ENCODE data around the gene FBXL22. TPM values are rescaled to one million over a fixed set of nuclear protein-coding genes. Genes with fewer than 3 reads are reported as not detected.

FBXL22 gene
- total RNA-seq, 1 experiment from 2014 or later, result 0.17 TPM

DNA sequence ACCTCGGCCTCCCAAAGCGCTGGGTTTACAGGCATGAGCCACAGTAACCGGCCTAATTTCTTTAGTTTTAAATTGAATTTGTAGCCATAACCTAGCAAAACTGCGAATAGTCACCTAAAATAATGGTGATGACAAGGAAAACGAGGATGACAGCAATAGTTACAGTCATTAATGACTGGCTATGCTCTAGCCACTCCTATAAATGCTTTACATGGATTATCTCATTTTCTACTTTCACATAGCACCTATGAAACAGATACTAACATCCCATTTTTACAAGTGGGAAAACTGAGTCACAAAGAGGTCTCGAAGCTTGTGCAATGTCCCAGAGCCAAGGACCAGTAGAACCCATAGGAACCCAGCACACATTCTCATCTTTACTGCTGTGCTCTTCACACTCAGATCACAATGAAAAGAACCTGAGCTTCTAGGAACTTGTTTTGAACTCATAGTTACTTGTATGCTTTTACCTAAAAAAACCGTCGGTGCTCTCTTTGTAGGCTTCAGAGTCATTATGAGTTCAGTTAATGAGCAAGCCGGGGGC, 39.4 kb downstream of the FBXL22 start:
- H3K9me2 ChIP-seq (ENCODE audit: insufficient read depth), result no peaks in the 10 kb centered on the region
- no peaks in the 10 kb centered on the region for H4K20me1 ChIP-seq (ENCODE audit: insufficient read depth)
- H2AFZ ChIP-seq, result no peak overlapping the region
- peaks cover 6% of the 10 kb centered on the region; the same call in 1 of the 2 replicates for H3K36me3 ChIP-seq (ENCODE audit: low read depth)
- no peaks in the 10 kb centered on the region for H3K27me3 ChIP-seq (ENCODE audit: insufficient read depth, low read depth)
- H3K27ac ChIP-seq, result no peak overlapping the region
- POLR2A ChIA-PET (ENCODE audit: unreplicated experiment), result interaction anchor here (0.6 kb wide), 1 partner anchor 27 kb away, joined by 3 read pairs; no protein-coding TSS in a partner anchor
- TF ChIP-seq, protein P1, sequence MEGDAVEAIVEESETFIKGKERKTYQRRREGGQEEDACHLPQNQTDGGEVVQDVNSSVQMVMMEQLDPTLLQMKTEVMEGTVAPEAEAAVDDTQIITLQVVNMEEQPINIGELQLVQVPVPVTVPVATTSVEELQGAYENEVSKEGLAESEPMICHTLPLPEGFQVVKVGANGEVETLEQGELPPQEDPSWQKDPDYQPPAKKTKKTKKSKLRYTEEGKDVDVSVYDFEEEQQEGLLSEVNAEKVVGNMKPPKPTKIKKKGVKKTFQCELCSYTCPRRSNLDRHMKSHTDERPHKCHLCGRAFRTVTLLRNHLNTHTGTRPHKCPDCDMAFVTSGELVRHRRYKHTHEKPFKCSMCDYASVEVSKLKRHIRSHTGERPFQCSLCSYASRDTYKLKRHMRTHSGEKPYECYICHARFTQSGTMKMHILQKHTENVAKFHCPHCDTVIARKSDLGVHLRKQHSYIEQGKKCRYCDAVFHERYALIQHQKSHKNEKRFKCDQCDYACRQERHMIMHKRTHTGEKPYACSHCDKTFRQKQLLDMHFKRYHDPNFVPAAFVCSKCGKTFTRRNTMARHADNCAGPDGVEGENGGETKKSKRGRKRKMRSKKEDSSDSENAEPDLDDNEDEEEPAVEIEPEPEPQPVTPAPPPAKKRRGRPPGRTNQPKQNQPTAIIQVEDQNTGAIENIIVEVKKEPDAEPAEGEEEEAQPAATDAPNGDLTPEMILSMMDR (conservative IDR thresholded peaks at IDR 0.05), result no peak
- no peak overlapping the region for H3K4me2 ChIP-seq
- CTCF ChIA-PET, result no interaction called here
- no TSS peak for BruUV-seq (replicated peaks)
- no peak overlapping the region for H3K4me3 ChIP-seq
- intact Hi-C loops (cut with micrococcal nuclease; ENCODE audit: unreplicated experiment), result no loop called here
- no peaks in the 10 kb centered on the region for H3K79me2 ChIP-seq (ENCODE audit: low read depth)
- no peaks in the 10 kb centered on the region for H3F3A ChIP-seq (ENCODE audit: insufficient read depth, low read depth)
- DNase-seq, result no peak
- no peaks in the 10 kb centered on the region for H3K4me1 ChIP-seq (replicated peaks; ENCODE audit: insufficient read depth)
- no peaks in the 10 kb centered on the region for H3K9me3 ChIP-seq (ENCODE audit: insufficient read depth, low read depth)

DNA sequence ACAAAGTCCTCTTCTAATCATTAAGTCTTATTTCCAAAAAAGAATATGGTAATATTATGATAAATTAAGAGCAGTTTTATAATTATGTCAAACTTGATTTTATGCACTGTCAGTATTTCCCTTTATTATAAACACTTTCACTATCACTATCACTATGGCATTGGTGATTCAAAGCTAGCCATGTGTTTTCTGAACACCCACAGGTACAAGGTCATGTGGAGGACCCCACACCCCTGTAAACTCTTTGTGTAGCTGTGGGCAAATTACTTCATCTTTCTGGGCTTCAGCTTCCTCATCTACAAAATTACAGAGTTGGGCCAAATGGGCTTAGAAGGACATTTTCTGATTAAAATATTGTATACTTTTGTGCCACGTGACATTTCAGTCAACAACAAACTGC, 41.7 kb downstream of the FBXL22 start:
- no peaks in the 10 kb centered on the region for H3K27me3 ChIP-seq (ENCODE audit: insufficient read depth, low read depth)
- BruUV-seq (replicated peaks), result no TSS peak
- intact Hi-C loops (cut with micrococcal nuclease; ENCODE audit: unreplicated experiment), result no loop called here
- no peaks in the 10 kb centered on the region for H4K20me1 ChIP-seq (ENCODE audit: insufficient read depth)
- POLR2A ChIA-PET (ENCODE audit: unreplicated experiment), result interaction anchor here (0.6 kb wide), 1 partner anchor 1162 kb away, joined by 3 read pairs; no protein-coding TSS in a partner anchor
- H3K4me1 ChIP-seq (replicated peaks; ENCODE audit: insufficient read depth), result no peaks in the 10 kb centered on the region
- H3F3A ChIP-seq (ENCODE audit: insufficient read depth, low read depth), result no peaks in the 10 kb centered on the region
- H3K9me3 ChIP-seq (ENCODE audit: insufficient read depth, low read depth), result no peaks in the 10 kb centered on the region
- no peak for DNase-seq
- no peak overlapping the region for H3K4me3 ChIP-seq
- no peak overlapping the region for H3K27ac ChIP-seq
- CTCF ChIA-PET, result no interaction called here
- H3K79me2 ChIP-seq (ENCODE audit: low read depth), result no peaks in the 10 kb centered on the region
- H3K9me2 ChIP-seq (ENCODE audit: insufficient read depth), result no peaks in the 10 kb centered on the region
- TF ChIP-seq, protein P1 (conservative IDR thresholded peaks at IDR 0.05), result no peak
- TF ChIP-seq EZH2 (IDR thresholded peaks at IDR 0.05; ENCODE audit: low read depth), result no peak
- no peak overlapping the region for H3K4me2 ChIP-seq
- no peak overlapping the region for H2AFZ ChIP-seq
- H3K36me3 ChIP-seq (ENCODE audit: low read depth), result peaks cover 6% of the 10 kb centered on the region; the same call in 1 of the 2 replicates

DNA sequence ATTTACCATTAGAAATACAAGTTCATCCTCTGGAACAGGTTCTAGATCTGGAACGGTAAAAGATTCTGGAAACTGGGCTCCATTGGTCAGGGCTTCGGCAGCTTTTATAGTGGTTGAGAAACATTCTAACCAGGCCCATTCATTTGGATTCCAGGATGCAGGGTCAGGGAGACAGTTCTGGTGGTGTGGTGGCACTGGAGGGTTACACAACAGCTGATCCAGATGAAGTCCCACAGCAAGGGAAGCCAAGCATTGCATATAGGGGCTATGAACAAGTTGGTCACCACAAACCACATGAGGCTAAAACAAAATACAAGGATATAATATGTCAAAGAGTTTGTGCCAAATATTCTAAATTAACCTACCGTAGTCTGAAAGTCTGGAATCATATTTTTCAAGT, 43.0 kb downstream of the FBXL22 start:
- peaks cover 3% of the 10 kb centered on the region; the same call in 1 of the 2 replicates for H3K36me3 ChIP-seq (ENCODE audit: low read depth)
- no peak for DNase-seq
- no peak overlapping the region for H3K4me3 ChIP-seq
- no TSS peak for BruUV-seq (replicated peaks)
- H3K79me2 ChIP-seq (ENCODE audit: low read depth), result no peaks in the 10 kb centered on the region
- TF ChIP-seq, protein P1 (conservative IDR thresholded peaks at IDR 0.05), result no peak
- TF ChIP-seq EZH2 (IDR thresholded peaks at IDR 0.05; ENCODE audit: low read depth), result no peak
- H3K27me3 ChIP-seq (ENCODE audit: insufficient read depth, low read depth), result no peaks in the 10 kb centered on the region
- intact Hi-C loops (cut with micrococcal nuclease; ENCODE audit: unreplicated experiment), result no loop called here
- H3K27ac ChIP-seq, result no peak overlapping the region
- no peaks in the 10 kb centered on the region for H4K20me1 ChIP-seq (ENCODE audit: insufficient read depth)
- H3K4me2 ChIP-seq, result no peak overlapping the region
- no peaks in the 10 kb centered on the region for H3K9me3 ChIP-seq (ENCODE audit: insufficient read depth, low read depth)
- no peaks in the 10 kb centered on the region for H3K9me2 ChIP-seq (ENCODE audit: insufficient read depth)
- POLR2A ChIA-PET (ENCODE audit: unreplicated experiment), result no interaction called here
- H3F3A ChIP-seq (ENCODE audit: insufficient read depth, low read depth), result no peaks in the 10 kb centered on the region
- CTCF ChIA-PET, result no interaction called here
- no peaks in the 10 kb centered on the region for H3K4me1 ChIP-seq (replicated peaks; ENCODE audit: insufficient read depth)
- H2AFZ ChIP-seq, result no peak overlapping the region

Other genes with a start within 250 kb of the FBXL22 start
- 3.8 and 4.6 TPM in 2 replicates for gene CA12, start 215.5 kb upstream of the FBXL22 start, total RNA-seq (2021)
- 57.5 and 59.7 TPM in 2 replicates for gene USP3, start 92.8 kb upstream of the FBXL22 start, total RNA-seq (2021)
- 46.6 and 47.0 TPM in 2 replicates for gene HERC1, start 236.6 kb downstream of the FBXL22 start, total RNA-seq (2021)

All from PC-9 (cell line).